Measurements from ENCODE around the gene ROCK2. TPM values are rescaled to one million over a fixed set of nuclear protein-coding genes. Genes with fewer than 3 reads are reported as not detected.
"Not testable (repeated sequence)": the region's sequence is repeated elsewhere in the genome, so short reads cannot be mapped to it uniquely, and the experiment has no call there.

ROCK2 gene
- total RNA-seq, 4 donors from 2014 or later, result 42.0 to 85.4 (median 70.7) TPM

DNA sequence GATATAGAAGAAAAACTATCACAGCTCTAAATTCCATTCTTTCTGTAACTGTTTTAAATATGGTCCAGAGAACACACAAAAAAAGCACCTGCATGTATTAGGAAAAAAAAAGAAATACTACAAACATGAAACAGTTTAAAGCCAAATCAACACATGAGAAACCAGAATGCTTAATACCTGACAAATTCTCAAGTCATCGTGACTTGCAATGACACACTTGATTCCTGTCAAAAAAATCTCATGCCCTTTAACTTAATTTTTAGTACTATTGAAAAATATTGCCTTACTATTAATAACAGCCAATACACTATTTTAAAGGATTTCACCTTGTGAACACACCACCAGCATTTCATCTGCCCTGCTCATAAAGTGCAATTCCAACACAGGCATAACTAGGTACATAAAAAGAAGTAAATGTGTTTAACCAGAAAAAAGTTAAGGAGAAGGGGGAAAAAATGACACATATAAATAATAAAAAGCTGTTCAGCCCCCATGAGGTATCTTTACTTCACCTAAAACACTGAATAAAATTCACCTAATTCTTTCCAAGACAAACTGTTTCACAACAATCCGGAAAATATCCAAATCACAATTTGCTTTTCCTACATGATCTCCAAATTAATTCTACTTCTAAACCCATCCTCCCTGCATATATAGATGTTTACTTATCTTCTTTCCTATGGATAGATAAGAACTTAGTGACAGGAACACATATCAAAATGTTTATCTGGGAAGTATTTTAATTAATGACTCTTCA lies 10.8 kb downstream of the ROCK2 start:
- intact Hi-C loops (cut with DNase I; ENCODE audit: low total_unique reads), result loop anchor here (5.0 kb wide), 1 partner anchor 46 kb away; no protein-coding TSS in a partner anchor

DNA sequence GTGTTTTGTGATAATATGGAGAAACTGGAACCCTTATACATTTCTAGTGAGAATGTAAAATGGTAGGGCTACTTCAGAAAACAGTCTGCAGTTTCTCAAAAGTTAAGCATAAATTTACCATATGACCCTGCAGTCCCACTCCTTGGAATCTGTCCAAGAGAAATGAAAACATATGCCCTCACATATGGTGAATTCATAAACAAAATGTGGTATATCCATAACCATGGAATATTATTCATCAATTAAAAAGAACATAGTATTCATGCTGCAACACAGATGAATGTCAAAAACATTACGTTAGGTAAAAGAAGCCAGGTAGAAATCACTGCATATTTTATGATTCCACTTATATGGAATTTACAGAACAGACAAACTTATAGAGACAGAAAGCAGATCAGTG lies 11.8 kb downstream of the ROCK2 start:
- H3K27me3 ChIP-seq, result no peaks in the 10 kb centered on the region
- H3K9me3 ChIP-seq, result no peaks in the 10 kb centered on the region
- intact Hi-C loops (cut with DNase I; ENCODE audit: low total_unique reads), result loop anchor here (5.0 kb wide), 1 partner anchor 45 kb away; no protein-coding TSS in a partner anchor
- no peaks in the 10 kb centered on the region for H3K36me3 ChIP-seq
- DNase-seq (no peak), ATAC-seq (no peak)
- in situ Hi-C loops (cut with MboI; ENCODE audit: low sequenced_read_pairs in 4 of 4), result no loop called here
- H3K27ac ChIP-seq, result peak overlapping the region; percentile 47 to 61 (median 54)
- H3K4me1 ChIP-seq, result peaks cover 49 to 58% of the 10 kb centered on the region in 2 donors
- TF ChIP-seq CTCF (IDR thresholded peaks at IDR 0.05 in 4 of 5, conservative IDR thresholded peaks at IDR 0.05 in 1 of 5) (no peak), POLR2A (IDR thresholded peaks at IDR 0.05) (no peak)
- H3K4me3 ChIP-seq, result no peak overlapping the region

More for the DNA sequence above, 10.8 kb downstream of the ROCK2 start:
- Histone ChIP-seq H3K4me1 (peaks cover 52 to 53% of the 10 kb centered on the region in 2 donors), H3K36me3 (no peaks in the 10 kb centered on the region), H3K9me3 (no peaks in the 10 kb centered on the region), H3K4me3 (no peak overlapping the region), H3K27ac (peak overlapping the region; percentile 32 to 61 (median 54)), H3K27me3 (no peaks in the 10 kb centered on the region)
- no peak for TF ChIP-seq CTCF (IDR thresholded peaks at IDR 0.05 in 4 of 5, conservative IDR thresholded peaks at IDR 0.05 in 1 of 5)
- TF ChIP-seq POLR2A (IDR thresholded peaks at IDR 0.05), result no peak
- ATAC-seq, result no peak
- in situ Hi-C loops (cut with MboI; ENCODE audit: low sequenced_read_pairs in 4 of 4), result no loop called here
- no peak for DNase-seq

DNA sequence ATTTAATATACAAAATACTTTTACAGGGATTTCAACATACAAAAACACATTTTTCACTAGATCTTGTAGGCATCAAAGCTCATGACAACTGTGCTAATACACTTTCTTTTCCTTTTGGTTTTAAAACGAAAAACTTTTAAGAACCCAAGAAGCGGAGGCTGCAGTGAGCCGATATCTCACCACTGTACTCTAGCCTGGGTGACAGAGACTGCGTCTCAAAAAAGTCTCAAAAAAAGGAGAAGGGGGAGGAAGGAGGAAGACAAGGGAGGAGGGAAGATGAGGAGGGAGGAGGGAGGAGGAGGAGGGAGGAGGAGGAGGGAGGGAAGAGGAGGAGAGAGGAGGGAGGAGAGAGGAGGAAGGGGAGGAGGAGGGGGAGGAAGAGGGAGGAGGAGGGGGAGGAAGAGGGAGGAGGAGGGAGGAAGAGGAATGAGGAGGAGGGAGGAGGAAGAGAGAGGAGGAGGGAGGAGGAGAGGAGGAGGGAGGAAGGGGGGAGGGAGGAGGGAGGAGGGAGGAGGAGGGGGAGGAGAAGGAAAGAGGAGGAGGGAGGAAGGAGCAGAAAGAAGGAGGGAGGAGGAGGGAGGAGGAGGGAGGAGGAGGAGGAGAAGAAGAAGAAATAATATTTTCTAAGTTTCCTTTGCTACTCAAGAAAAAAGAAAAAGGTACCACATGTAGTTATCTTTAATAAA lies 13.8 kb downstream of the ROCK2 start:
- H3K4me1 ChIP-seq, result peaks cover 56 to 77% of the 10 kb centered on the region in 2 donors
- peak overlapping the region; percentile 64 to 69 (median 65) for H3K27ac ChIP-seq
- no peaks in the 10 kb centered on the region for H3K9me3 ChIP-seq
- DNase-seq (no peak), ATAC-seq (no peak)
- intact Hi-C loops (cut with DNase I; ENCODE audit: low total_unique reads), result loop anchor here (5.0 kb wide), 1 partner anchor 43 kb away; no protein-coding TSS in a partner anchor
- H3K27me3 ChIP-seq, result no peaks in the 10 kb centered on the region
- TF ChIP-seq POLR2A (IDR thresholded peaks at IDR 0.05) (no peak), CTCF (IDR thresholded peaks at IDR 0.05 in 4 of 5, conservative IDR thresholded peaks at IDR 0.05 in 1 of 5) (no peak)
- in situ Hi-C loops (cut with MboI; ENCODE audit: low sequenced_read_pairs in 4 of 4), result no loop called here
- H3K36me3 ChIP-seq, result no peaks in the 10 kb centered on the region
- no peak overlapping the region for H3K4me3 ChIP-seq

- Histone ChIP-seq H3K4me3 (peak overlapping the region in 1 of 4 donors; percentile 5), H3K36me3 (no peaks in the 10 kb centered on the region), H3K27me3 (no peaks in the 10 kb centered on the region), H3K4me1 (peaks cover 53 to 80% of the 10 kb centered on the region in 2 donors), H3K9me3 (no peaks in the 10 kb centered on the region), H3K27ac (peak overlapping the region; percentile 64 to 69 (median 65))
- TF ChIP-seq POLR2A (IDR thresholded peaks at IDR 0.05) (no peak), CTCF (IDR thresholded peaks at IDR 0.05 in 4 of 5, conservative IDR thresholded peaks at IDR 0.05 in 1 of 5) (no peak)
- in situ Hi-C loops (cut with MboI; ENCODE audit: low sequenced_read_pairs in 4 of 4) (no loop called here), intact Hi-C loops (cut with DNase I; ENCODE audit: low total_unique reads) (loop anchor here (5.0 kb wide), 1 partner anchor 42 kb away; no protein-coding TSS in a partner anchor)
- peak in 1 of 2 donors; percentile 31 for ATAC-seq
- DNase-seq, result no peak
Measured at GRCh38 chr2:11329776-11330175, 14.7 kb downstream of the ROCK2 start.

- H3K27ac ChIP-seq; H3K9me3 ChIP-seq; DNase-seq; H3K4me3 ChIP-seq; H3K36me3 ChIP-seq; intact Hi-C loops (cut with DNase I; ENCODE audit: low total_unique reads); ATAC-seq; in situ Hi-C loops (cut with MboI; ENCODE audit: low sequenced_read_pairs in 4 of 4); H3K27me3 ChIP-seq: not testable (repeated sequence)
- peaks cover 50 to 74% of the 10 kb centered on the region in 2 donors for H3K4me1 ChIP-seq
Measured at GRCh38 chr2:11328522-11328921, 15.9 kb downstream of the ROCK2 start.
